ENCODE results near the gene SVOP.

- TF ChIP-seq POLR2A (IDR thresholded peaks at IDR 0.05) (no peak), CTCF (IDR thresholded peaks at IDR 0.05) (no peak), POLR2AphosphoS5 (IDR thresholded peaks at IDR 0.05) (no peak)
Observed at GRCh38 chr12:109047081-109047805, 26.4 kb upstream of the SVOP start.

Measured in breast epithelium (tissue), 3 donors.